Lower leg skin (tissue), 3 donors: ENCODE measurements around the gene ABCA13.

Experiments used
- POLR2A ChIP-seq, 2 donors: fragments of 450-650 bp; IDR thresholded peaks; one replicate each; pipeline ENCODE4 v1.6.1; 2016 to 2017; ENCODE audit warnings: antibody characterized with exemption in 2 of 2, mild to moderate bottlenecking in 1 of 2, moderate library complexity in 1 of 2
- TF ChIP-seq, protein P1 (sequence below), 3 donors: fragments of 450-650 bp; IDR thresholded peaks; one replicate each; pipeline ENCODE4 v1.5.1; 2016; ENCODE audit warnings: antibody characterized with exemption in 3 of 3, mild to moderate bottlenecking in 3 of 3, moderate library complexity in 2 of 3

DNA sequence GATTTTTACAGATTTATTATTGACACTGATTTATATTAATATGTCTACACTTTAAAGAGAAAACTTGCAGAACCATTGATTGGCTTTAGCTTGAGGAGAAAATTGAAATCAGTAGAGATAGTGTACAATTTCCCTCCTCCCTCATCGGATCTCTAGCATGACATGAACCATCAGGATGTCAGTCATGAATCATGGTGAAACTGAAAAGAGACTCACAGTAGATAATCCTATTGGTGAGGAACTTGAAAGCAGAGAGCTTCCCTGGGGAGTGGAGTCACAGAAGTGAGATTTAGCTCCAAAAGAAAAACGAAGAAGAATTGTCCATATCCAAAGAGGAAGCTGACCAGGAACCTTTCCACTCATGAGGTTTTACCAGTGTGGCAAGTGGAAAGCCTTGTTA, 346.8 kb downstream of the ABCA13 start:
- TF ChIP-seq, protein P1, sequence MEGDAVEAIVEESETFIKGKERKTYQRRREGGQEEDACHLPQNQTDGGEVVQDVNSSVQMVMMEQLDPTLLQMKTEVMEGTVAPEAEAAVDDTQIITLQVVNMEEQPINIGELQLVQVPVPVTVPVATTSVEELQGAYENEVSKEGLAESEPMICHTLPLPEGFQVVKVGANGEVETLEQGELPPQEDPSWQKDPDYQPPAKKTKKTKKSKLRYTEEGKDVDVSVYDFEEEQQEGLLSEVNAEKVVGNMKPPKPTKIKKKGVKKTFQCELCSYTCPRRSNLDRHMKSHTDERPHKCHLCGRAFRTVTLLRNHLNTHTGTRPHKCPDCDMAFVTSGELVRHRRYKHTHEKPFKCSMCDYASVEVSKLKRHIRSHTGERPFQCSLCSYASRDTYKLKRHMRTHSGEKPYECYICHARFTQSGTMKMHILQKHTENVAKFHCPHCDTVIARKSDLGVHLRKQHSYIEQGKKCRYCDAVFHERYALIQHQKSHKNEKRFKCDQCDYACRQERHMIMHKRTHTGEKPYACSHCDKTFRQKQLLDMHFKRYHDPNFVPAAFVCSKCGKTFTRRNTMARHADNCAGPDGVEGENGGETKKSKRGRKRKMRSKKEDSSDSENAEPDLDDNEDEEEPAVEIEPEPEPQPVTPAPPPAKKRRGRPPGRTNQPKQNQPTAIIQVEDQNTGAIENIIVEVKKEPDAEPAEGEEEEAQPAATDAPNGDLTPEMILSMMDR (IDR thresholded peaks at IDR 0.05), result no peak
- no peak for TF ChIP-seq POLR2A (IDR thresholded peaks at IDR 0.05)
